ENCODE measurements around the gene RNF175.

- no peak for TF ChIP-seq CTCF (IDR thresholded peaks at IDR 0.05)
- TF ChIP-seq POLR2A (IDR thresholded peaks at IDR 0.05) = no peak
- no peak for TF ChIP-seq POLR2AphosphoS5 (IDR thresholded peaks at IDR 0.05; ENCODE audit: insufficient read depth in 1 of 2, low read depth in 1 of 2)
Measured at GRCh38 chr4:153789741-153790499, 30.1 kb upstream of the RNF175 start.
